Suprapubic skin (tissue), 3 donors: ENCODE results near the gene ECM1.

Source experiments
- POLR2AphosphoS5 ChIP-seq, 3 donors: sonication (generic); formaldehyde crosslinking; IDR thresholded peaks; one replicate each; pipeline ENCODE4 v1.6.1; 2017; ENCODE audit warnings: antibody characterized with exemption in 3 of 3
- TF ChIP-seq, protein P1 (sequence below), 2 donors: fragments of 200-600 bp in 1 of 2; fragments of 450-650 bp in 1 of 2; sonication (generic) in 1 of 2; IDR thresholded peaks; one replicate each; pipeline ENCODE4 v1.5.1; 2016 to 2019; ENCODE audit warnings: antibody characterized with exemption in 2 of 2, mild to moderate bottlenecking in 1 of 2, moderate library complexity in 1 of 2

- TF ChIP-seq, protein P1, sequence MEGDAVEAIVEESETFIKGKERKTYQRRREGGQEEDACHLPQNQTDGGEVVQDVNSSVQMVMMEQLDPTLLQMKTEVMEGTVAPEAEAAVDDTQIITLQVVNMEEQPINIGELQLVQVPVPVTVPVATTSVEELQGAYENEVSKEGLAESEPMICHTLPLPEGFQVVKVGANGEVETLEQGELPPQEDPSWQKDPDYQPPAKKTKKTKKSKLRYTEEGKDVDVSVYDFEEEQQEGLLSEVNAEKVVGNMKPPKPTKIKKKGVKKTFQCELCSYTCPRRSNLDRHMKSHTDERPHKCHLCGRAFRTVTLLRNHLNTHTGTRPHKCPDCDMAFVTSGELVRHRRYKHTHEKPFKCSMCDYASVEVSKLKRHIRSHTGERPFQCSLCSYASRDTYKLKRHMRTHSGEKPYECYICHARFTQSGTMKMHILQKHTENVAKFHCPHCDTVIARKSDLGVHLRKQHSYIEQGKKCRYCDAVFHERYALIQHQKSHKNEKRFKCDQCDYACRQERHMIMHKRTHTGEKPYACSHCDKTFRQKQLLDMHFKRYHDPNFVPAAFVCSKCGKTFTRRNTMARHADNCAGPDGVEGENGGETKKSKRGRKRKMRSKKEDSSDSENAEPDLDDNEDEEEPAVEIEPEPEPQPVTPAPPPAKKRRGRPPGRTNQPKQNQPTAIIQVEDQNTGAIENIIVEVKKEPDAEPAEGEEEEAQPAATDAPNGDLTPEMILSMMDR (IDR thresholded peaks at IDR 0.05), result no peak
- no peak for TF ChIP-seq POLR2AphosphoS5 (IDR thresholded peaks at IDR 0.05)
Measured at GRCh38 chr1:150548632-150549495, 41.0 kb downstream of the ECM1 start, which contains the start of gene ADAMTSL4.
